GM18505 (cell line): ENCODE measurements around the gene CERS6.
A peak's percentile ranks its signal among the peaks of the same experiment; 100 is the strongest.

Experiments
- ATAC-seq: cut with Tn5 transposase; IDR thresholded peaks from one replicate; pipeline ENCODE4 v1.9.1; 2021; ENCODE audit not compliant: unreplicated experiment
- POLR2A ChIP-seq: IDR thresholded peaks from 4 replicates; pipeline ENCODE4 v1.6.1; 2011; ENCODE audit warnings: borderline replicate concordance; ENCODE audit not compliant: insufficient read depth, insufficient read length; ENCODE audit errors: extremely low read depth

CERS6 gene

DNA sequence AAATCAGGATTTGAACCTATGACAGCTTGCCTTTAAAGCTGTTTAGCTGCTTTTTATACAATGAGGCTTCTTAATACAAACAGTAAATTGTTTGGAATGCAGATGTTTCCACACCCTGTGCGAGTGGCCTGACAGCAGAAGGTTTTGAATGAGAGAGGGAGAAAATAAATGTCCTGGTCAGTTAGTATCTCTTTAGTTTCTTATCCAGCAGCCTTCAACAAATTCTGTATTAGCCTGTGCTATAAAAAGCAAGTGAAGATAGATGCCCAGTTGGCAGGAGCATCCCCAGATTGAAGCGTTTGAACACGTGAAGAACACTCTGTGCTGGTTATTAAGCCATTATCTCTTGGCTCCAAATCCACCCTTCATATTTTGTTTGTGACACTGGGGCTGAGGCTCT lies 70.6 kb downstream of the CERS6 start:
- no peak for TF ChIP-seq POLR2A
- no peak for ATAC-seq

DNA sequence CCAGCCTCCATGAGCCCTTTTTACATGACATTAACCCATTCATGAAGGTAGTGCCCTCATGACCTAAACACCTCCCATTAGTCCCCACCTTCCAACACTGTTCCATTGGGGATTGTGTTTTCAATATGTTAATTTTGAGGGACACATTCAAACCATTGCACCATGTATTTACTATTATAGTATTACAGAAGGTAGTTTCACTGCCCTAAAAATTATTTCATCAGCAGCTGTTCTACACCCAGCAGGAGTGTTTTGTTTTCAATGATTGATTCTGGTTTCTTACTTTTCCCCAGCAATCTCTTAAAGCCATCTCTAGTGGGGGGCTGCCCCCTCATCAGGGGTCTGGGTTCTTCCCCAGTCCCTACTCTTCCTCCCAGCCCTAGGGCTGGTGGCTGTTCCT lies 71.9 kb downstream of the CERS6 start:
- no peak for ATAC-seq
- no peak for TF ChIP-seq POLR2A

- ATAC-seq, result no peak
- TF ChIP-seq POLR2A, result no peak
These were observed 72.4 kb downstream of the CERS6 start for GRCh38 chr2:168528469-168528868.

GRCh38 chr2:168529054-168529833 lies 73.2 kb downstream of the CERS6 start:
- no peak for TF ChIP-seq POLR2A
- no peak for ATAC-seq

GRCh38 chr2:168529900-168530561 lies 74.0 kb downstream of the CERS6 start:
- TF ChIP-seq POLR2A, result no peak
- ATAC-seq, result no peak

DNA sequence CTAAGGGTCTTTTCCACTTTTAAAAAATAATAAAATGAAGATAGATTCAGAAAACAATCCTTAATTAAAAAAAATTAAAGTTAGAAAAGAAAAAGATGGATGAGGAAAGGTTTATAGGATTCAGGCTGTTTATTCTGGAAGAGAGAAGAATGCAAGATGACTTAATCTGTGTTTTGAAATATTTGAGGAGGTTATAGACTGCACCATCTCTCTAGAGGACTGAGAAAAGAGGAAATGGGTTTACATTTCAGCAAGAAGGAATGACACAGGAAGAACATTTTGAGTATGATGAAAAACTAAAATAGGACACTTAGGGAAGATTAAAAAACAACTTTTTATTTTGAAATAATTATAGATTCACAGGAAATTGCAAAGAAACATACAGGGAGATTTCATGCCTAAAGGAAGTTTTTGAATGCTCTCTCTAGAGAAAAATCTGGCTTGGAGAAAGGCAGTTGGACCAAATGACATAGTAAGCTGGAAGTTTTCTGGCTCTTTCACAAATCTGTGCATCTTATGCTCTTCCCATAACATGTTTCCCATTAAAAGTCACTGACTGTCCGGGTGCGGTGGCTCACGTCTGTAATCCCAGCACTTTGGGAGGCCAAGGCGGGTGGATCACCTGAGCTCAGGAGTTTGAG lies 75.0 kb downstream of the CERS6 start:
- no peak for TF ChIP-seq POLR2A
- peak; percentile 41 for ATAC-seq

- no peak for ATAC-seq
- TF ChIP-seq POLR2A, result no peak
These were observed 78.9 kb downstream of the CERS6 start for GRCh38 chr2:168534926-168535325.

DNA sequence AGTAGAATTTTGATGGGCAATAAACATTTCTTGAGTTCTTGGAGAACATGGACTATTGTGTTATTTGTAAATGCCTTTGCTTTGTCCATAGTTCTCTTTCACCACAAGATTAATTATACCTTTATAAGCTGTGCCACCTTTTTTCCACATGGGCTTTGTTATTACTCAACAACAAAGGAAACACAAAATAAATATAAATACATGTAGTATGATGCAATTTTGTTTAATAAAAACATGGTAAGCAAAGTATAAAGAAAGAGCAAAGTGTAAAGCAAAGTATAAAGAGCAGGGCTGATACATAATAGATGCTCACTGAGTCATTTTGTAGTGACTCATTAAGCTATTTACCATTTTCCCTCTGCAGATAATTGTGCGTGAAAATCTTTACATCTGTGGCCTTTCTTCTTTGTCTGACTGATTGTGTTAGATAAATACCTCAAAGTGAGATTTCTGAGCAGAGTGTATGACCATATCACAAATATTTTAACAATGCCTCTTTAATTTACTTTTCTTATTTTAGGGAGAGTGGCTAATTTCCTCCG lies 80.9 kb downstream of the CERS6 start:
- ATAC-seq, result no peak
- TF ChIP-seq POLR2A, result no peak

- no peak for ATAC-seq
- no peak for TF ChIP-seq POLR2A
These were observed 82.1 kb downstream of the CERS6 start for GRCh38 chr2:168538133-168538532.

DNA sequence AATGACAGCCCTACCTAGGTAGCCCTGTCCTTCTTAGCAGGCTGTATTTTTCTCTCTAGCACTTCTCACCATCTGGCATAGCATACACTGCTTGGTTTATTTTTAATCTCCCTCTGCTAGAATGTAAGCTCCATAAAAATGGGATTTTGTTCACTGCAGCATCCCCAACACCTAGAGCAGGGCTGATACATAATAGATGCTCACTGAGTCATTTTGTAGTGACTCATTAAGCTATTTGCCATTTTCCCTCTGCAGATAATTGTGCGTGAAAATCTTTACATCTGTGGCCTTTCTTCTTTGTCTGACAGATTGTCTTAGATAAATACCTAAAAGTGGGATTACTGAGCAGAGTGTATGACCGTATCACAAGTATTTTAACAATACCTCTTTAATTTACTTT lies 82.5 kb downstream of the CERS6 start:
- no peak for ATAC-seq
- no peak for TF ChIP-seq POLR2A

DNA sequence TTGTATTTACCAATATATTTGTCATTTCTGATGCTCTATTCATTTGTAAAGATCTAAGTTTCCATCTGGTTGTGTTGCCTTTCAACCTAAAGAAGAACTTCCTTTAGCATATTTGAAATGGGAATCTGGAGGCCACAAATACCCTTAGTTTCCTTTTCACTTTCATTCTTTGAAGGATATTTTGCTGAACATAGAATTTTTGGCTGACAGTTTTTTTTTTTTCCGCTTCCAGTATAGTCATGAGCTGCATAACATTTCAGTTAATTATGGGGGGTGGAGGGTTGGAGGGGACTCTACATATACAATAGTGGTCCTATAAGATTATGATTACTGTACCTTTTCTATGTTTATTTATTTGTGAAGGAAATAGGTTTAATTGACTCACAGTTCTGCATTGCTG lies 83.9 kb downstream of the CERS6 start:
- TF ChIP-seq POLR2A, result no peak
- no peak for ATAC-seq

- no peak for ATAC-seq
- no peak for TF ChIP-seq POLR2A
These were observed 85.8 kb downstream of the CERS6 start for GRCh38 chr2:168541858-168542257.

DNA sequence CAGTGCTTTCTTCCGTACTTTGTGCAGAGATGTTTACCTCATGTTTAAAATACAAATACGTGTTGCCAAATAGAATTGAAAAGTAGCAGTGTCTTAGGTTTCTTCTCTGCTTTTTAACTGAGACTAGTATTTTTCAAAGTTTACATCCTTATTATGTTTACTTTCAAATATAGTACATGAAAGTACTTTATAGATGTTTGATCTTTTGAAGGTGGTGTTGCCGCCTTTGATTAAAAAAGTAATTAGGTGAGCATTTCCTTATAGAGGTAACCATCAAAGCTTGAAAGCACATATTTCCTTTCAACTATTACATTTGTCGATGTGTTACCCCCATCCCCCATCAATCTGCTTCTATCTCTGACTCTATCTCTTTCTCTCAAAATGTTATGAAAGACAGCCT lies 87.0 kb downstream of the CERS6 start:
- ATAC-seq, result no peak
- TF ChIP-seq POLR2A, result no peak
